GM19455 (cell line): ENCODE data around the gene CNGA4.
"Not testable (repeated sequence)": the region's sequence is repeated elsewhere in the genome, so short reads cannot be mapped to it uniquely, and the experiment has no call there.

Experiments used
- ATAC-seq: cut with Tn5 transposase; IDR thresholded peaks from one replicate; pipeline ENCODE4 v1.9.1; 2021; ENCODE audit not compliant: unreplicated experiment

Gene CNGA4

GRCh38 chr11:6224421-6224820 lies 14.5 kb upstream of the CNGA4 start:
- no peak for ATAC-seq

DNA sequence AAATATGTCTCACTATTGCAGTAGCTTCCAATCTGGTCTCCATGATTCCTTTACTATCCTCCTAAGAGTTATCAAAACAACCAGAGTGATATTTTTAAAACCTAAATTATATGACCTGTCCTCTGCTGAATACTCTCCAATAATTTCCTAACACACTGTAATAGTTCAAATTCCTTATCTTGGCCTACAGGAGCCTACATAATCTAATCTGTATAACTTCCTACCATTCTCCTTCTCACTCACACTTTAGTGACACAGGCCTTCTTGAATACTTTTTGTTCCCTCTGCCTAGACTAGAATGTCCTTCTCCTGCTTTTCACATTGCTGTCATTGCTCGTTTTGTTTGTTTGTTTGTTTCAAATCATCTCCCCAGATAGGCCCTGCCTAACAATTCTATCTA lies 13.9 kb upstream of the CNGA4 start:
- no peak for ATAC-seq

- no peak for ATAC-seq
Measured at GRCh38 chr11:6225896-6226295, 13.0 kb upstream of the CNGA4 start.

DNA sequence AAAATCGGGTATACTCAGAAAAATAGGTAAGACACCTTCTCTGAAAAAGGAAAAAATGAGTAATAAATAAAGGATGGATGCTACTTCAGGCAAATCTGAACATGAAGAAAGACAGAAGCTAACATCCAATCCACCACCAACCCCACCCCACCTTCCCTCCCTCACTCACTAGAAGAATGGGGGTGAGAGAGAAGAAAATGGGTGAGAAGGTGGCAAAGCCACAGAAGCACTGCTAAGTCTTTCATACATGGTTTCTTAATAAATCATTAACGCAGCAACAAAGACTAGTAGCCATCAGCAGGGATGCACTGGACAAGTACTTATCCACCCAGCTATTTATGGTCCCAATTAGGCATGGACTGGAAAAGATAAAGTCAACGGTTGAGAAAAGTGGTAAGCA lies 10.4 kb upstream of the CNGA4 start:
- no peak for ATAC-seq

GRCh38 chr11:6229911-6230310 lies 9.0 kb upstream of the CNGA4 start:
- no peak for ATAC-seq

- no peak for ATAC-seq
Measured at GRCh38 chr11:6232899-6233298, 6.0 kb upstream of the CNGA4 start.

GRCh38 chr11:6233984-6234386 lies 4.9 kb upstream of the CNGA4 start:
- no peak for ATAC-seq

DNA sequence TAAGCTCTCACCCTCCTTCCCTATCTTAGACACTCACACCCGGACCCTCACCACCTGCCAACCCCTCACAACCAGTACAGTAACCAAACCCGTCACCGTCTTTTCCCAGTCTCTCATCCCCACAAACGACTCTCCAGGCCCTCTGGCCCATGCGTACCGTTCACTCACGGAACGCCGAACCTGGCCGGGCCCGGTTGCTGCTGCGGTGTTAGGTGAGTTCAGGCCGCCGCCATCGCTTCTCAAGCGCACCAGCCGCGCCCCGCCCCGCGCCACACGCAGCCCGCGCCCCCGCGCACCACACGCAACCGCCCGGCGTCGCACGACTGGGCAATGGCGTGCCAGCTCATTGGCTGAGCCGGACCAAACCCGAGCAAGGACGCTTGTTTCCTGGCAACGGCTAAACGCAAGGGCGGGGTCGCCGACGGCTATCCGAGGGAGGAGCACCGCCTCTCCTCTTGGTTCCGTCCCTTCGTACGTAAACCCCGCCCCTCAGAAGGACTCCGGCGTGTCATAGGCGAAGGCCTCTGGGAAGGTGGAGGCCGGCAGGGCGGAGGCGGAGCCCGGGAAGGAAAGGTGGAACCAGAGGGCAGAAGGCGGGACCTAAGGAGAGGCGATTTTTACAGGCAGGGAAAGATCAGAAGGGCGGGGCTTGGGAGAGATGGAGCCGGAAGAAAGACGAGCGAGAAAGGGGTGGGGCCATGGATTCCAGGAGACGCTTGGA lies 4.3 kb upstream of the CNGA4 start, which contains the start of gene FHIP1B:
Gene FHIP1B (minus strand): TSS at position 250 of the 721 bp plus-strand sequence. CDS start 10,120 bp downstream, outside the sequence.
- ATAC-seq: peak; percentile 96

DNA sequence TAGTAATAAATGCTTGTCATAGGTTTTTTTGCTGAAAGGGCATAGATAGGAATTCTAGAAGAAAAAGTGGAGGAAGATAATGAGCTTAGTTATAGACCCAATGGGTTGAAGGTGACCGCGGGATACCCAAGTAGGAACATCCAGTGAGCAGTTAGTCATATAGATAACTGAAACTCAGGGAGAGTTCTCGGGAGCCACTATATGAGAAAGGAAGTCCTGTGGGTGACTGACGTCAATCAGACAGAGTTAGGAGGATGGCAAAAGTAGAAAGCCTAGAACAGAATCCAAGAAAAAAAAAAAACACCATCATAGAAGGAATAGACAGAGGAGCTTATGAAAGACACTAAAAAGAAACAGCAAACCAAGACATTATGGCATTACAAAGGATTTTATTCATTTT lies 1.6 kb upstream of the CNGA4 start:
- ATAC-seq: no peak

DNA sequence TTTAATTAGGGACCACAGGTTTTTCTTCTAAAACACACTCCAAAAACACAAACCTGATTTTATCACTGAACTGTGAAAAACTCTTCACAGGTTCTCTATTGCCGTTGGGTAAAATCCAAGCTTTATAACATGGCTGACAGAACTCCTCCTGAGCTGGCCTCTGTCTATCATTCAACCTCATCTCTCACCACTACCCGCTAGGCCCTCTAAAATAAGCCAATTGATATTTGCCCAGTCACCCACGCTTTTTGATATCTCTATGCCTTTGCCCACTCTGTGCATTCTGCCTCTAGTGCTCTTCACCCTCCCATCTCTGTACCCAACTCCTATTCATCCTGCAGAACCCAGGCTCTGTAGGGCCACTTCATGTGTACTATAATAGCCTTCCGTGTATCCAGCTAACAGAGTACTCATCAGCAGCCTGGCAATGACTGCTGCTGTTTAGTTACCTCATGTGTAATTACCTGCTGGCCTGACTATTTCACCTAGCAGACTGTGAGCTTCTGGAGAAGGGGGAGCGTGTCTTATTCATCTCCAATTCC lies 1.1 kb upstream of the CNGA4 start:
- ATAC-seq: no peak

GRCh38 chr11:6240139-6240538 lies 1.2 kb downstream of the CNGA4 start:
- no peak for ATAC-seq

DNA sequence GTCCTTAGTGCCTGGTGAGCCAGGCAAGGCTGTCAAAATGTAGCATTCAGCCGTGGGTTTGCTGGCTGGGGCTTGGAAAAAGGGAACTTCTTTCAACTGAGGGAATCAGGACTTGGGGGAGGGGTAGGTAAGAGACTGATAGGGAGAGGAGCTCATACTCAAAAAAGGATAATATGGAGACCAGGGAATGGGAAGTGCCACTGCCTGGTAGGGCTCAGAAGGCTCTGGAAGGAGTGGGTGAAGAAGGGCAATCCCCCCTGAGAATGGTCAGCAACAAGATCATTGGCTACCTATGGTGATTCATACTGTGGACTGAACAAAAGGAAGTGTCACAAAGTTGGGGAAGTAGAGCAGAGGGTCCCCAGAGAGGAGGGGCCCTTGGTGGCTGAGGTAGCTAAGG lies 1.9 kb downstream of the CNGA4 start:
- no peak for ATAC-seq

DNA sequence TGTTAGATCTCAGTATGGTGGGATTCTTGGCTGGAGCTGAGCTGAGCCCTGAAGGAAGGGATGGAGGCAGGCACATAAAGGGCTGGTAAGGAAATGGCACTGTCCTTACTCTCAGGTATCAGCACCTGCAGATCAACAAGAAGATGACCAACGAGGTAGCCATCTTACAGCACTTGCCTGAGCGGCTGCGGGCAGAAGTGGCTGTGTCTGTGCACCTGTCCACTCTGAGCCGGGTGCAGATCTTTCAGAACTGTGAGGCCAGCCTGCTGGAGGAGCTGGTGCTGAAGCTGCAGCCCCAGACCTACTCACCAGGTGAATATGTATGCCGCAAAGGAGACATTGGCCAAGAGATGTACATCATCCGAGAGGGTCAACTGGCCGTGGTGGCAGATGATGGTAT lies 2.4 kb downstream of the CNGA4 start:
- ATAC-seq: no peak

- no peak for ATAC-seq
Measured at GRCh38 chr11:6245536-6245935, 6.6 kb downstream of the CNGA4 start.

GRCh38 chr11:6248248-6248647 lies 9.4 kb downstream of the CNGA4 start:
- ATAC-seq: no peak

DNA sequence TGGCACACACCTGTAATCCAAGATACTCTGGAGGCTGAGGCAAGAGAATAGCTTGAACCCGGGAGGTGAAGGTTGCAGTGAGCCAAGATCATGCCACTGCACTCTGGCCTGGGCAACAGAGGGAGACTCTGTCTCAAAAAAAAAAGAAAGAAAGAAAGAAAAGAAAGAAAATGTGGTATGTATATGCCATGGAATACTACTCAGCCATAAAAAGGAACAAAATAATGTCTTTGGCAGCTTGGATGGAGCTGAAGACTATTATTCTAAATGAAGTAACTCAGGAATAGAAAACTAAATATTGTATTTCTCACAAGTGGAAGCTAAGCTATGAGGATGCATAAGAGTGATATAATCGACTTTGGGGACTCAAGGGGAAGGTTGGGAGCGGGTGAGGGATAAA lies 10.0 kb downstream of the CNGA4 start:
- not testable (repeated sequence) for ATAC-seq

DNA sequence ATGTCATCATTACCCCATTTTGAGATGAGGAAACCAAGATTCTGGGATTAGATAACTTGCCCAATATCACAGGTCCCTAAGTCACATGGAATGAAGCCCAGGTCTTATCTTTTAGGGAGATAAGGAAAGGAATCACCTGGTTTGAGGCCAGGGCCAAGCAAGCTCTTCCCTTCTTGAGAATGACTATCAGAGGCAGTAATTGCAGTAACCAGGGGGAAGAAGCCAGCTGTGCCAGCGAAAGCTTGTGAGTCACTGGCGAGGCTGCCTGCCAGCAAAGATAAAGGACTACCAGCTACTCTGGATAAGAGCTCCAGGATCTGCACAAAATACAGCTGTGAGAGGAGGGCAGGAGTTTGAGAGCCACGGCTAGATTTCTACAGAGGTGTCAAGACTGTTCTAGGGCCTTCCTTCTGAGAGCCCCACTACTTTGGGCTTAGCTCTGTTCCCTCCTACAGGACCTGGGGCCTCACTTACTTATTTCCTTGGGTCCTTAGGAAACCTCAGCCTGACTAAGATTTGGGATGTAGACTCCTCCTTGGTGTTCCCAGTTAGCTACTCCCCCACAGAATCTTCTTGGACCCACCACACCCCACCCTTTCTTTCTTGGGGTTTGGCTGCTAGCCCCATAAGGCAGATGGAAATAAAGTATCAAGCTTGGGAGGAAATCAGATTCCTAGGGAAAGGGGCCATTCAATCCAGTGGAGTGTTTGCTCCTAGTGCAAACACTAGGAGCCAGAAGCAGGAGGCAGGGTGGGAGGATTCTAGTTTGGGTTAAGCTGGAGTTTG lies 11.1 kb downstream of the CNGA4 start:
- ATAC-seq: no peak

GRCh38 chr11:6251120-6251733 lies 12.3 kb downstream of the CNGA4 start:
- ATAC-seq: no peak

DNA sequence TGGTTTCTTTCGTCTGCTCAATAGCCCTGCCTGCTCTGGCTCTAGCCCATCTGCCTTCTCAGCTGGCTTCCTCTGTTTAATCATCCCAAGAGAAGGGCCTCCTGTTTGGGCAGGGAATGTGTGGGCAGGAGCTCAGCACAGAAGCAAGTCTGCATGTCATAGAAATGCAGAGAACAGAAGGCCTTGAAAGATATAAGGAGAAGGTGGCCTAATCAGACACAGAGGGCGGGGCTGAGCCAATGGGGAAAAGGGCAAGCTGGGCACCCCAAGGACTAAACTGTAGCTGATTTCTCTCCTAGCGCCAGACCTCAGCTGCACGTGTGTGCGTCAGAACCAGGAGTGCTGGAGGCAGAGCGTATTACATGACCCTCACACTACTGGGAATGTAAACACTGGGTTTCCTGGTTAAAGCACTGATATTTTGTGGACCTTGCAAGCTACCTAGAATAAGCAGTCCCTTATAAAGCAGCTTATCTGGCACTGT lies 13.1 kb downstream of the CNGA4 start:
- ATAC-seq: no peak

DNA sequence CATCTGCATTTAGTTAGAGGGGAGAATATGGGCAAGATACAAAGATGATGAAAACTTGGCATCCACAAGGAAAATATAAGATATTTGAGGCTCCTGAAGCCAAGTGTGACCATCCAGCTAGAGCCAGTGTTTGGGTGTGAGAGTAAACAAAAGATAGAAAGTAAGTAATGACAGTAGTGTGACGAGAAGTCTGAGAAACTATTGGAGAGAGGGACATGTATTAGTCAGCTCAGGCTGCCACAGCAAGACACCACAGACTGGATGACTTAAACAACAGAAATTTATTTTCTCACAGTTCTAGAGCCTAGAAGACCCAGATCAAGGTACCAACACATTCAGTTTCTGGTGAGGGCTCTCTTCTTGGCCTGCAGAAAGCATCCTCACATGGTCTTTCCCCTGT lies 14.3 kb downstream of the CNGA4 start:
- no peak for ATAC-seq

GRCh38 chr11:6258141-6258540 lies 19.3 kb downstream of the CNGA4 start:
- ATAC-seq: no peak
